OCI-LY1 (cell line): ENCODE results near the gene EWSR1.

Experiments used
- H2AFZ ChIP-seq: fragments of 200-600 bp; sonication (generic), shearing (Covaris generic); 2 replicates; pipeline ENCODE4 v1.6.0; 2014; ENCODE audit warnings: antibody characterized with exemption, mild to moderate bottlenecking, low read length
- H3F3A ChIP-seq: fragments of 200-600 bp; sonication (generic), shearing (Covaris generic); 2 replicates; pipeline ENCODE4 v1.6.0; 2014; ENCODE audit warnings: mild to moderate bottlenecking, antibody characterized with exemption, low read length, moderate library complexity; ENCODE audit not compliant: insufficient read depth
- H3K27ac ChIP-seq: fragments of 200-600 bp; sonication (generic); 2 replicates; pipeline ENCODE4 v1.5.1; 2014; ENCODE audit warnings: low read length, mixed run types, mild to moderate bottlenecking, low read depth; ENCODE audit not compliant: poor library complexity, severe bottlenecking
- H3K27me3 ChIP-seq: fragments of 200-600 bp; sonication (generic); 2 replicates; pipeline ENCODE4 v1.6.0; 2014; ENCODE audit warnings: antibody characterized with exemption, mild to moderate bottlenecking, low read length, moderate library complexity; ENCODE audit not compliant: insufficient read depth
- H3K36me3 ChIP-seq: fragments of 200-600 bp; sonication (generic); 2 replicates; pipeline ENCODE4 v1.6.1; 2014; ENCODE audit warnings: mild to moderate bottlenecking, antibody characterized with exemption, low read length, moderate library complexity, mixed read lengths; ENCODE audit not compliant: insufficient read depth
- H3K4me1 ChIP-seq: fragments of 200-600 bp; sonication (generic); 2 replicates; pipeline ENCODE4 v1.5.1; 2014; ENCODE audit warnings: mild to moderate bottlenecking, low read length, moderate library complexity; ENCODE audit not compliant: insufficient read depth, severe bottlenecking
- H3K4me2 ChIP-seq: fragments of 200-600 bp; sonication (generic), shearing (Covaris generic); 2 replicates; pipeline ENCODE4 v1.6.1; 2014; ENCODE audit warnings: low read length
- H3K4me3 ChIP-seq: fragments of 200-600 bp; sonication (generic); 2 replicates; pipeline ENCODE4 v1.5.1; 2014; ENCODE audit warnings: low read length, low read depth, mild to moderate bottlenecking, mixed read lengths; ENCODE audit not compliant: poor library complexity, severe bottlenecking
- H3K79me2 ChIP-seq: fragments of 200-600 bp; shearing (Covaris generic); 2 replicates; pipeline ENCODE4 v1.6.1; 2016; ENCODE audit warnings: mixed run types, low read length, mixed read lengths; ENCODE audit not compliant: insufficient read depth
- H3K9ac ChIP-seq: fragments of 200-600 bp; sonication (generic), shearing (Covaris generic); 2 replicates; pipeline ENCODE4 v1.6.1; 2014; ENCODE audit warnings: mild to moderate bottlenecking, low read length, mixed read lengths
- H3K9me2 ChIP-seq: fragments of 200-600 bp; sonication (generic), shearing (Covaris generic); 2 replicates; pipeline ENCODE4 v1.6.1; 2014; ENCODE audit warnings: low read depth, mild to moderate bottlenecking, low read length, mixed read lengths
- H3K9me3 ChIP-seq: fragments of 200-600 bp; shearing (Covaris generic); 2 replicates; pipeline ENCODE4 v1.6.1; 2014; ENCODE audit warnings: low read length, mixed read lengths
- H4K20me1 ChIP-seq: fragments of 200-600 bp; sonication (generic), shearing (Covaris generic); 2 replicates; pipeline ENCODE4 v1.6.0; 2016; ENCODE audit warnings: mild to moderate bottlenecking, low read length; ENCODE audit not compliant: insufficient read depth
- CTCF ChIP-seq: fragments of 200-600 bp; sonication (generic), shearing (Covaris generic); IDR thresholded peaks from 2 replicates; pipeline ENCODE4 v1.5.1; 2017; ENCODE audit warnings: mild to moderate bottlenecking, antibody characterized with exemption, low read length, moderate library complexity, mixed read lengths
- EZH2 ChIP-seq: fragments of 200-600 bp; sonication (generic), shearing (Covaris generic); IDR thresholded peaks from 2 replicates; pipeline ENCODE4 v1.8.0; 2017; ENCODE audit warnings: borderline replicate concordance, mixed run types, mild to moderate bottlenecking, antibody characterized with exemption, low read length, moderate library complexity, mixed read lengths

EWSR1 gene

GRCh38 chr22:29305836-29306174 is 37.7 kb downstream of the EWSR1 start:
- H3K36me3 ChIP-seq, result peaks cover 4% of the 10 kb centered on the region
- no peak overlapping the region for H2AFZ ChIP-seq
- H3K9me3 ChIP-seq, result no peaks in the 10 kb centered on the region
- no peaks in the 10 kb centered on the region for H4K20me1 ChIP-seq
- peak overlapping the region; percentile 50 for H3K4me2 ChIP-seq
- peaks cover 8% of the 10 kb centered on the region; the same call in 1 of the 2 replicates for H3K27me3 ChIP-seq
- H3F3A ChIP-seq, result no peaks in the 10 kb centered on the region
- H3K4me3 ChIP-seq, result no peak overlapping the region
- H3K27ac ChIP-seq, result no peak overlapping the region
- H3K9me2 ChIP-seq, result no peaks in the 10 kb centered on the region
- no peak for TF ChIP-seq EZH2
- TF ChIP-seq CTCF, result no peak
- H3K4me1 ChIP-seq, result peaks cover 8% of the 10 kb centered on the region
- no peaks in the 10 kb centered on the region for H3K79me2 ChIP-seq
- H3K9ac ChIP-seq, result no peak overlapping the region

GRCh38 chr22:29306175-29306834 is 38.2 kb downstream of the EWSR1 start, which contains the start of gene GAS2L1:
Gene GAS2L1 (plus strand): TSS chr22:29306650. CDS start chr22:29308106, 1,456 bp downstream.
- TF ChIP-seq EZH2 (no peak), CTCF (peak; percentile 39)

GRCh38 chr22:29306835-29307595 is 38.9 kb downstream of the EWSR1 start:
- no peaks in the 10 kb centered on the region for H3K9me2 ChIP-seq
- H3K36me3 ChIP-seq, result no peaks in the 10 kb centered on the region
- H3K79me2 ChIP-seq, result no peaks in the 10 kb centered on the region
- H3F3A ChIP-seq, result no peaks in the 10 kb centered on the region
- H3K9ac ChIP-seq, result no peak overlapping the region
- peak overlapping the region; percentile 16 for H3K4me3 ChIP-seq
- H4K20me1 ChIP-seq, result no peaks in the 10 kb centered on the region
- peak overlapping the region; percentile 50 for H3K4me2 ChIP-seq
- H3K27ac ChIP-seq, result no peak overlapping the region
- H3K9me3 ChIP-seq, result no peaks in the 10 kb centered on the region
- TF ChIP-seq CTCF (no peak), EZH2 (no peak)
- no peak overlapping the region for H2AFZ ChIP-seq
- H3K27me3 ChIP-seq, result peaks cover 8% of the 10 kb centered on the region; the same call in 1 of the 2 replicates
- peaks cover 8% of the 10 kb centered on the region for H3K4me1 ChIP-seq

More at GRCh38 chr22:29306175-29306834, 38.2 kb downstream of the EWSR1 start, which contains the start of gene GAS2L1:
- Histone ChIP-seq H3K9ac (no peak within 1 kb of the TSS), H3K4me2 (peak within 1 kb of the TSS; percentile 50), H3K9me3 (no peaks in the 10 kb centered on the region), H3K27ac (no peak within 1 kb of the TSS), H3K27me3 (peaks cover 8% of the 10 kb centered on the region; the same call in 1 of the 2 replicates), H3K9me2 (no peaks in the 10 kb centered on the region), H3K4me1 (peaks cover 8% of the 10 kb centered on the region), H3K36me3 (no peaks in the 10 kb centered on the region), H3K79me2 (no peaks in the 10 kb centered on the region), H2AFZ (no peak within 1 kb of the TSS), H3F3A (no peaks in the 10 kb centered on the region), H4K20me1 (no peaks in the 10 kb centered on the region), H3K4me3 (peak within 1 kb of the TSS; percentile 16)
